Spleen (tissue), 11 donors: Measurements from ENCODE around the gene MYOCD. TPM values are rescaled to one million over a fixed set of nuclear protein-coding genes. Genes with fewer than 3 reads are reported as not detected.

Experiments used
- DNase-seq: peaks from one replicate; pipeline ENCODE4 v3.0.0-alpha.2; 2020
- H3K27ac ChIP-seq, 8 donors: fragments of 200-600 bp; sonication (generic) in 7 of 8; 1 replicate in 4 of 8; 2 replicates in 4 of 8; pipeline versions ENCODE4 v1.5.0 to v1.8.0; 2016 to 2021; ENCODE audit warnings: inconsistent platforms in 4 of 8, mild to moderate bottlenecking in 4 of 8, moderate library complexity in 1 of 8
- H3K27me3 ChIP-seq, 7 donors: fragments of 200-600 bp; sonication (generic) in 6 of 7; replicated peaks in 1 of 7; 1 replicate in 4 of 7; 2 replicates in 3 of 7; pipeline versions ENCODE4 v1.5.0 to v1.8.0; 2016 to 2021; ENCODE audit warnings: inconsistent platforms in 3 of 7, mild to moderate bottlenecking in 1 of 7
- H3K36me3 ChIP-seq, 6 donors: fragments of 200-600 bp; sonication (generic) in 5 of 6; 1 replicate in 4 of 6; 2 replicates in 2 of 6; pipeline versions ENCODE4 v1.5.0 to v1.8.0; 2016 to 2021; ENCODE audit warnings: inconsistent platforms in 2 of 6
- H3K4me1 ChIP-seq, 6 donors: fragments of 200-600 bp; sonication (generic) in 5 of 6; 1 replicate in 3 of 6; 2 replicates in 3 of 6; pipeline versions ENCODE4 v1.5.0 to v1.8.0; 2016 to 2021; ENCODE audit warnings: inconsistent platforms in 3 of 6
- H3K4me3 ChIP-seq, 8 donors: fragments of 200-600 bp; sonication (generic) in 7 of 8; 1 replicate in 4 of 8; 2 replicates in 4 of 8; pipeline versions ENCODE4 v1.5.0 to v1.8.0; 2016 to 2021; ENCODE audit warnings: inconsistent platforms in 4 of 8, mild to moderate bottlenecking in 4 of 8, moderate library complexity in 2 of 8
- H3K9me3 ChIP-seq, 8 donors: fragments of 200-600 bp; sonication (generic) in 7 of 8; 1 replicate in 4 of 8; 2 replicates in 4 of 8; pipeline versions ENCODE4 v1.5.0 to v1.8.0; 2016 to 2021; ENCODE audit warnings: inconsistent platforms in 4 of 8
- POLR2A ChIP-seq, 3 donors: fragments of 450-650 bp; IDR thresholded peaks; one replicate each; pipeline ENCODE4 v1.5.1; 2017; ENCODE audit warnings: antibody characterized with exemption in 3 of 3, mild to moderate bottlenecking in 1 of 3
- POLR2AphosphoS5 ChIP-seq, 3 donors: sonication (generic); formaldehyde crosslinking; IDR thresholded peaks; one replicate each; pipeline ENCODE4 v1.5.1; 2017; ENCODE audit warnings: antibody characterized with exemption in 3 of 3
- WGBS, 5 donors: extraction: QIAGEN DNeasy Blood & Tissue Kit in 3 of 5; methylation state at CpG; one replicate each; pipeline versions ENCODE4 v1.1.5 to v1.1.7; 2013 to 2018; 5-methylcytosine and 5-hydroxymethylcytosine counted together
- intact Hi-C: fragments of 100-400 bp; cut with DNase I; formaldehyde crosslinking; loops from one replicate; pipeline ENCODE4 v1.15.0; 2023; ENCODE audit warnings: low total_unique reads
- polyA plus RNA-seq, 3 donors: library from polyadenylated mRNA; stranded (reverse); fragments of 200-250 nt; gene quantifications; one replicate each; pipeline ENCODE4 v1.2.1, GENCODE V29; 2013
- total RNA-seq, 7 donors: library from RNA; depleted of rRNA in 3 of 7; stranded (reverse); fragments of >200 nt in 3 of 7; fragmentation: NEBNext Ultra II Directional in 4 of 7; extraction: Animal tissue kit (Norgen Biotek cat#: 25700) in 4 of 7; gene quantifications; one replicate each; pipeline versions ENCODE4 v1.1.0 to v1.2.1, GENCODE V29; 2016 to 2021
- TF ChIP-seq, protein P1 (sequence below), 11 experiments: fragments of 200-600 bp in 7 of 11; fragments of 450-650 bp in 4 of 11; sonication (generic) in 4 of 11; IDR thresholded peaks in 8 of 11; conservative IDR thresholded peaks in 3 of 11; 1 replicate in 7 of 11; 2 replicates in 4 of 11; pipeline versions ENCODE4 v1.4.0 to v1.8.0; 2016 to 2021; ENCODE audit warnings: antibody characterized with exemption in 11 of 11, inconsistent platforms in 4 of 11, mild to moderate bottlenecking in 1 of 11
- donor health status: healthy with polysubstance abuse.
- donor health status: DM: no; HTN: no; CAD: no; lungs with moderate emphysema.
- donor health status: DM: no; HTN: no; CAD: no.
- donor health status: Bipolar disorder and iron deficiency.
- donor health status: healthy.
- donor health status: DM: no; HTN: no; CAD: no.
- donor health status: DM: yes; HTN: yes; CAD: no.

The MYOCD gene
- total and polyA plus RNA-seq, 10 donors: 0.17 to 2.5 (median 0.74) TPM

DNA sequence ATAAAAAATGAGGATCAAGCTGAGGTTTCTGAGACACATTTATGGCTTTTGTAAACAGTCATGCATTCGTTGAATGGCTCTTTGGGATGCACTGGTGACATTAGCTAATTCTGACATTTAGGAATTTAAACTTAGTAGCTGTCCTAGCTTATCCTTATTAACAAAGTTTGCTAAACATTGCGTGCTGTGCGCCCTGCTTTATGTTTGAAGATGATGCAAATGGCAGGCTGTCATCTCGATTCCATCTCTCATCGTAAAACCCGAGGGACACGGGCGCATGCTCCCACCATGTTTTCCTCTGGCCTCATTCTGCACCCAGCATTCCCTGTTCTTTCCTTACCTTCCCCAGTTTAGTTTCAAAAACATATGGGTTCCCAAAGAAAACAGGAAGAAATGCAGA is 69.8 kb downstream of the MYOCD start:
- Histone ChIP-seq H3K27ac (no peak overlapping the region), H3K4me1 (no peaks in the 10 kb centered on the region), H3K36me3 (no peaks in the 10 kb centered on the region), H3K27me3 (no peaks in the 10 kb centered on the region), H3K9me3 (no peaks in the 10 kb centered on the region), H3K4me3 (no peak overlapping the region)
- WGBS, 5 donors: 88 to 91% (median 91%) methylated on average over 8 of the region's 8 CpGs
- no peak for DNase-seq
- TF ChIP-seq, protein P1, sequence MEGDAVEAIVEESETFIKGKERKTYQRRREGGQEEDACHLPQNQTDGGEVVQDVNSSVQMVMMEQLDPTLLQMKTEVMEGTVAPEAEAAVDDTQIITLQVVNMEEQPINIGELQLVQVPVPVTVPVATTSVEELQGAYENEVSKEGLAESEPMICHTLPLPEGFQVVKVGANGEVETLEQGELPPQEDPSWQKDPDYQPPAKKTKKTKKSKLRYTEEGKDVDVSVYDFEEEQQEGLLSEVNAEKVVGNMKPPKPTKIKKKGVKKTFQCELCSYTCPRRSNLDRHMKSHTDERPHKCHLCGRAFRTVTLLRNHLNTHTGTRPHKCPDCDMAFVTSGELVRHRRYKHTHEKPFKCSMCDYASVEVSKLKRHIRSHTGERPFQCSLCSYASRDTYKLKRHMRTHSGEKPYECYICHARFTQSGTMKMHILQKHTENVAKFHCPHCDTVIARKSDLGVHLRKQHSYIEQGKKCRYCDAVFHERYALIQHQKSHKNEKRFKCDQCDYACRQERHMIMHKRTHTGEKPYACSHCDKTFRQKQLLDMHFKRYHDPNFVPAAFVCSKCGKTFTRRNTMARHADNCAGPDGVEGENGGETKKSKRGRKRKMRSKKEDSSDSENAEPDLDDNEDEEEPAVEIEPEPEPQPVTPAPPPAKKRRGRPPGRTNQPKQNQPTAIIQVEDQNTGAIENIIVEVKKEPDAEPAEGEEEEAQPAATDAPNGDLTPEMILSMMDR (IDR thresholded peaks at IDR 0.05 in 8 of 11, conservative IDR thresholded peaks at IDR 0.05 in 3 of 11): no peak
- TF ChIP-seq POLR2A (IDR thresholded peaks at IDR 0.05) (no peak), POLR2AphosphoS5 (IDR thresholded peaks at IDR 0.05) (no peak)
- intact Hi-C loops: no loop called here

DNA sequence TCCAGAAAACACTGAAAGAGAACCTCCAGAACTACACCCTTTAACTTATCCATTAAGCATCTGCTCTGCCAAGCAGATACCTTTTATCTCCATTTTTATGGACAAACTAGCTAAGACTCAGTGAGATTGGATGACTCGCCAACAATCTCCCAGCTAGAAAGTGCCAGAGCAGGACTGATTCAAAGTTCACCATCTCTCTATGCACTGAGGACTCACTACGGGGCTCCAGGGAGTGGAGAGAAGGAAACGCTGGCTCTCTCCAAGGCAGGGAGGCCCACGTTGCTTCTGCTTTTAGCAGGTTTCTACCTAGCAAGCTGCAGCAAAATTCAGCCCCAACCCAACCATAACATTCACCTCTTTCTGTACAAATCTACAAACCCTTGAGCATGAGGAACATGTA is 70.8 kb downstream of the MYOCD start:
- H3K27me3 ChIP-seq: peaks cover 0 to 4% (median 0%) of the 10 kb centered on the region in 7 donors
- H3K4me1 ChIP-seq: no peaks in the 10 kb centered on the region
- intact Hi-C loops: no loop called here
- no peak overlapping the region for H3K4me3 ChIP-seq
- no peak overlapping the region for H3K27ac ChIP-seq
- no peaks in the 10 kb centered on the region for H3K9me3 ChIP-seq
- no peak for DNase-seq
- 61 to 83% (median 61%) methylated on average over 4 of the region's 4 CpGs for WGBS, 5 donors
- no peaks in the 10 kb centered on the region for H3K36me3 ChIP-seq
- TF ChIP-seq POLR2AphosphoS5 (IDR thresholded peaks at IDR 0.05): no peak
- TF ChIP-seq, protein P1 (IDR thresholded peaks at IDR 0.05 in 8 of 11, conservative IDR thresholded peaks at IDR 0.05 in 3 of 11): no peak
- TF ChIP-seq POLR2A (IDR thresholded peaks at IDR 0.05): no peak

DNA sequence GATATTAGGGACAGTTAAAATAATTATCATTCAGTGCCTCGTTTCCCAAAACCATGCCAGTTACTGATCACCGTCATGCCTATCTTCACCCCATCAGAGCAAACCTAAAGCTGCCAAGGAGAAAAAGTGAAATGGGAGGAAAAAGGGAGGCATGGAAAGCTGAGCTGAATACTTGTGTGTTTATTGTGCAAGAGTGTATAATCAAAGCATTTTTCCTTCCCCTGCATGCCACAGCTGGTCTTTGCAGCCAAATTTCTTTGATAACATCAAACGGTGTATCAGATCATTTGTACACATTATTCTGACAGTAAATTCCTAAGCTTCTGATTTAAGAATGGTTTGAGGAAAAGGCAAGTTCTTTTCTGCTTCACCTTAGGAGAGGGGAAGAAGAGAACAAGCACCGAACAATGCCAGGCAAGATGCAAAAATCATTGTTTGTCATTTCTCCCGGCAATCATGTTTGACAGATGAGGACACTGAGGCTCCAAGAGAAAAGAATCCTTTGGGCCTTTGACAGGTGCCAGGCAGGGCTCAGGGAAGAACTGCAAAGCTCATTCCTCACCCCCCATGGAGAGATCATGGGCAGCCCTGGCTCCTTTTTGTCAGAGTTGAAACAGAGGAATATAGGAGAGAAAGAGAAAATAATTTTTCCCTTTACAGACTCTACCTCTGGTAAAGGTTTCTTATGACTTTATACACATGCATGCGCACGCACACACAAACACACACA is 72.2 kb downstream of the MYOCD start:
- TF ChIP-seq POLR2A (IDR thresholded peaks at IDR 0.05) (no peak), POLR2AphosphoS5 (IDR thresholded peaks at IDR 0.05) (no peak)
- TF ChIP-seq, protein P1 (IDR thresholded peaks at IDR 0.05 in 8 of 11, conservative IDR thresholded peaks at IDR 0.05 in 3 of 11): no peak
- Histone ChIP-seq H3K4me1 (peaks cover 0 to 6% (median 0%) of the 10 kb centered on the region in 6 donors), H3K27ac (no peak overlapping the region), H3K36me3 (no peaks in the 10 kb centered on the region), H3K4me3 (no peak overlapping the region), H3K9me3 (no peaks in the 10 kb centered on the region), H3K27me3 (peaks cover 0 to 15% (median 0%) of the 10 kb centered on the region in 7 donors)
- WGBS, 5 donors: 69 to 90% (median 81%) methylated on average over 7 of the region's 7 CpGs
- intact Hi-C loops: no loop called here
- DNase-seq: no peak

DNA sequence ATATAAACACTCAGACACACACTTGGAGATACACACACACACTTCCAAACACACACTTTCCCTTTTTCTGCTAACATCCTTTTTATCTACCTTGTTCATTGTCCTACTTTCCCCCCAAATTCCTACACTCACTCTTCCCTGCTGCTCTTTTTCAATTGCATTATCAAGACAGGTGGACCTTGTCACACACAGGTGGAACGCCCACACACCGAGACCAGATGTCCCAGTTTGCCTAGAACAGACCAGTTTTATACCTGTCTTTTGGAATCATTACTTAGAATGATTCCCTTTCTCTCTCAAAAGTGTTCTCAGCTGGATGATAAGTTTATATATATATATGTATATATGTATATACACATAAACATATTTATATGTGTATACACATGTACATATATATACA is 72.9 kb downstream of the MYOCD start:
- Histone ChIP-seq H3K9me3 (no peaks in the 10 kb centered on the region), H3K4me1 (peaks cover 0 to 6% (median 0%) of the 10 kb centered on the region in 6 donors), H3K27ac (no peak overlapping the region), H3K27me3 (peaks cover 0 to 15% (median 0%) of the 10 kb centered on the region in 7 donors), H3K4me3 (no peak overlapping the region), H3K36me3 (no peaks in the 10 kb centered on the region)
- intact Hi-C loops: no loop called here
- no peak for TF ChIP-seq POLR2AphosphoS5 (IDR thresholded peaks at IDR 0.05)
- TF ChIP-seq, protein P1 (IDR thresholded peaks at IDR 0.05 in 8 of 11, conservative IDR thresholded peaks at IDR 0.05 in 3 of 11): no peak
- TF ChIP-seq POLR2A (IDR thresholded peaks at IDR 0.05): no peak
- no peak for DNase-seq
- WGBS, 5 donors: 78 to 93% (median 92%) methylated on average over 2 of the region's 2 CpGs
